ENCODE data around the gene DLD.

Gene DLD

GRCh38 chr7:107922886-107923285 lies 31.9 kb downstream of the DLD start:
- TF ChIP-seq TAF1 (IDR thresholded peaks at IDR 0.05; ENCODE audit: borderline replicate concordance, low read depth, low read length) (no peak), POLR2AphosphoS5 (IDR thresholded peaks at IDR 0.05; ENCODE audit: low read depth, low read length) (no peak), POLR2A (IDR thresholded peaks at IDR 0.05; ENCODE audit: low read depth, low read length) (no peak)
- DNase-seq (ENCODE audit: insufficient read length) (no peak), FAIRE-seq (no peak)

- TF ChIP-seq POLR2AphosphoS5 (IDR thresholded peaks at IDR 0.05; ENCODE audit: low read depth, low read length): no peak
- TF ChIP-seq TAF1 (IDR thresholded peaks at IDR 0.05; ENCODE audit: borderline replicate concordance, low read depth, low read length): no peak
- TF ChIP-seq POLR2A (IDR thresholded peaks at IDR 0.05; ENCODE audit: low read depth, low read length): no peak
- DNase-seq (ENCODE audit: insufficient read length) (no peak), FAIRE-seq (no peak)
Observed at GRCh38 chr7:107924841-107925504, 34.0 kb downstream of the DLD start.

GRCh38 chr7:107926481-107926880 lies 35.5 kb downstream of the DLD start:
- TF ChIP-seq POLR2AphosphoS5 (IDR thresholded peaks at IDR 0.05; ENCODE audit: low read depth, low read length): no peak
- TF ChIP-seq TAF1 (IDR thresholded peaks at IDR 0.05; ENCODE audit: borderline replicate concordance, low read depth, low read length): no peak
- no peak for TF ChIP-seq POLR2A (IDR thresholded peaks at IDR 0.05; ENCODE audit: low read depth, low read length)
- DNase-seq (ENCODE audit: insufficient read length) (no peak), FAIRE-seq (no peak)

GRCh38 chr7:107931740-107932515 lies 40.9 kb downstream of the DLD start:
- no peak for TF ChIP-seq POLR2A (IDR thresholded peaks at IDR 0.05; ENCODE audit: low read depth, low read length)
- TF ChIP-seq TAF1 (IDR thresholded peaks at IDR 0.05; ENCODE audit: borderline replicate concordance, low read depth, low read length): no peak
- TF ChIP-seq POLR2AphosphoS5 (IDR thresholded peaks at IDR 0.05; ENCODE audit: low read depth, low read length): no peak
- FAIRE-seq: no peak

GRCh38 chr7:107932805-107933204 lies 41.8 kb downstream of the DLD start:
- DNase-seq (ENCODE audit: insufficient read length) (no peak), FAIRE-seq (no peak)
- TF ChIP-seq TAF1 (IDR thresholded peaks at IDR 0.05; ENCODE audit: borderline replicate concordance, low read depth, low read length): no peak
- TF ChIP-seq POLR2AphosphoS5 (IDR thresholded peaks at IDR 0.05; ENCODE audit: low read depth, low read length): no peak
- TF ChIP-seq POLR2A (IDR thresholded peaks at IDR 0.05; ENCODE audit: low read depth, low read length): no peak

More at GRCh38 chr7:107931740-107932515, 40.9 kb downstream of the DLD start:
- DNase-seq (ENCODE audit: insufficient read length): no peak

- FAIRE-seq (no peak), DNase-seq (ENCODE audit: insufficient read length) (no peak)
- TF ChIP-seq POLR2AphosphoS5 (IDR thresholded peaks at IDR 0.05; ENCODE audit: low read depth, low read length): no peak
- no peak for TF ChIP-seq POLR2A (IDR thresholded peaks at IDR 0.05; ENCODE audit: low read depth, low read length)
- no peak for TF ChIP-seq TAF1 (IDR thresholded peaks at IDR 0.05; ENCODE audit: borderline replicate concordance, low read depth, low read length)
Observed at GRCh38 chr7:107933386-107934013, 42.5 kb downstream of the DLD start.

- no peak for FAIRE-seq
- no peak for DNase-seq (ENCODE audit: insufficient read length)
- TF ChIP-seq TAF1 (IDR thresholded peaks at IDR 0.05; ENCODE audit: borderline replicate concordance, low read depth, low read length) (no peak), POLR2AphosphoS5 (IDR thresholded peaks at IDR 0.05; ENCODE audit: low read depth, low read length) (no peak), POLR2A (IDR thresholded peaks at IDR 0.05; ENCODE audit: low read depth, low read length) (no peak)
Observed at GRCh38 chr7:107934991-107935770, 44.2 kb downstream of the DLD start.

- TF ChIP-seq TAF1 (IDR thresholded peaks at IDR 0.05; ENCODE audit: borderline replicate concordance, low read depth, low read length) (no peak), POLR2A (IDR thresholded peaks at IDR 0.05; ENCODE audit: low read depth, low read length) (no peak), POLR2AphosphoS5 (IDR thresholded peaks at IDR 0.05; ENCODE audit: low read depth, low read length) (no peak)
- FAIRE-seq (no peak), DNase-seq (ENCODE audit: insufficient read length) (no peak)
Observed at GRCh38 chr7:107936312-107936711, 45.3 kb downstream of the DLD start.

GRCh38 chr7:107937531-107937930 lies 46.5 kb downstream of the DLD start:
- FAIRE-seq (no peak), DNase-seq (ENCODE audit: insufficient read length) (no peak)
- TF ChIP-seq POLR2AphosphoS5 (IDR thresholded peaks at IDR 0.05; ENCODE audit: low read depth, low read length) (no peak), POLR2A (IDR thresholded peaks at IDR 0.05; ENCODE audit: low read depth, low read length) (no peak), TAF1 (IDR thresholded peaks at IDR 0.05; ENCODE audit: borderline replicate concordance, low read depth, low read length) (no peak)

GRCh38 chr7:107938456-107939250 lies 47.7 kb downstream of the DLD start:
- TF ChIP-seq POLR2A (IDR thresholded peaks at IDR 0.05; ENCODE audit: low read depth, low read length) (no peak), TAF1 (IDR thresholded peaks at IDR 0.05; ENCODE audit: borderline replicate concordance, low read depth, low read length) (no peak), POLR2AphosphoS5 (IDR thresholded peaks at IDR 0.05; ENCODE audit: low read depth, low read length) (no peak)
- FAIRE-seq (no peak), DNase-seq (ENCODE audit: insufficient read length) (no peak)

Measured in GM12892 (cell line).